Measurements from ENCODE around the gene LTF.
A peak's percentile ranks its signal among the peaks of the same experiment; 100 is the strongest.
"Not testable (repeated sequence)": the region's sequence is repeated elsewhere in the genome, so short reads cannot be mapped to it uniquely, and the experiment has no call there.

Gene LTF

DNA sequence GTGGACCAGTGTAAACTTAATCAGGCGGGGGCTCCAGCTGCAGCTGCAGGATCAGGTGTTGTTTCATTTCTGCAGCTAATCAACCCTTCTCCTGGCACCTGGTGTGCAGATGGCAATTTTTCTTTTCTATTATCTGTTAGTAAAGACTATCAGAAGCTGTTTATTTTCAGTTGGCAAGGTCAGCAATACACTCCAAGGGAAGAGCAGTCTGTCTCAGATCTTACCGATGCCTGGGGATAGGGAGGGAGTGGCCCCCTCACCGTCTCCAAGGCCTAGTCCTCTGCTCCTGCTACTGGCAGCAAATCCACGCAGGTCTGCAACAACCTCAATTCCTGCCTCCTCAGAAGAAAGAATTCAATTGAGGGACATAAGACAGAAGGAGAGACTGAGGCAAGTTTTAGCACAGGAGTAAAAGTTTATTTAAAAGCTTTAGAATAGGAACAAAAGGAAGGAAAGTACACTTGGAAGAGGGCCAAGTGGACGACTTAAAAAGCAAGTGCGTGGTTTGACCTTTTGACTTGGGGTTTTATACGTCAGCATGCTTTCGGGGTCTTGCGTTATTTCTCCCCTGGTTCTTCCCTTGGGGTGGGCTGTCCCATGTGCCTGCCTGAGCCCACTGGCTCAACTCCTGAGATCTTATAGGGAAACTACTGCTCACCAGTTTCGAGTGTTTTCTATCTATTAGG lies 48.4 kb downstream of the LTF start:
- DNase-seq: no peak

DNA sequence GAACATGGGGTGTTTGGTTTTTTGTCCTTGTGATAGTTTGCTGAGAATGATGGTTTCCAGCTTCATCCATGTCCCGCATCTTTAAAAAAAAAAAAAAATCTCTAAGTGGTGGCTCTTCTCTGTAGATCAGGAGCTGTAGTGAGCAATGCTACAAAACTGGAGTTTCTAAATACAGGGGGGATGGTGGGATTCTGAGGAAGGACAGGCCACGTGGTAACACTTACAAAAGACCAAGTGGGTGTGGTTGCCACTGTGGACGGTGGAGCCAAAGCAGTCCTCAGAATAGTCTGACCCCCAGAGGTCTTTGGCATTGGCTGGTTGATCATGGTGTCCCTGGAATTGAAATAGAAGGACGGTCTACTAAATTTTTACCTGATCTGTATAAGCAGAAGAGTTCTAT lies 50.0 kb downstream of the LTF start:
- DNase-seq: no peak

DNA sequence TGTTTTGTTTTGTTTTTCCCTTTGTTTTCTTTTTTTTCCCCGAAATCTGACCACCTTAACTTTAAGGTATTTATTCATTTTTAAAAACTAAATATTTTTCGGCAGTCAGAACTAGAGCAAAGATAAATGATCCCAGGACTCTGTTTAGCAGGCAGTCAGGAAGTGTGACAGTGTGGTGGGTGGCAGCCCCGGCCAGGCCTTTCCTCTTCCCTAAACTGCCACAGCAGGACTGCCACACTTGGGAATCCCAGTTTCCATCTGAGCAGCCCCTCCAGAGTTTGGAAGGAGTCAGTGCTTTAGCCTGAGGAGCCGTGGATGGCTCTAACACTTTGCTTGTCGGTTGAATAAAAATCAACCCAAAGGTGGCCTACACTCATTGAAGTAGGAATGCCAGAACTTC lies 50.8 kb downstream of the LTF start:
- no peak for DNase-seq

DNA sequence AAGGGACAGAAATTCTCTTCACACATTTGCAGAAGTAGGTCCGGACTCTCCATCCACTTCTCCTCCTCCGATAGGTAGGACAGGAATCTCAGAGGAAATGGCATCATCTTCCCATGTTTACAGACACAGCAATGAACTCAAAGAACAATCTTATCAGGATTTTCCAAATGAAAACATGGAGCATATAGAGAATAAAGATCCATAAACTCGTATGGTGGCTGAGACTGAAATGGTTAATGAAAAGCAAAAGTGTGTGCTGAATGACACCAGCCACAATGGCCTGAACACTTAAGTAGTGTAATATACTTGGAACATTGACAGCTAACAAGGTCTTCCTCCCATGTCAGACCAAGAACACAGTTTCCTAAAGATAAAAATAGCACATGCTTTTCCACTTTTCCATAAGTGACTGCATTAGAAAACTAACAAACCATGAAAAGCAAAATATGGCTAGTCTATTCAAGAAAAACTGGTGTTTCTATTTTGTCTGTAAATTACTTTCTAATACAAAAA lies 51.9 kb downstream of the LTF start:
- DNase-seq: no peak

DNA sequence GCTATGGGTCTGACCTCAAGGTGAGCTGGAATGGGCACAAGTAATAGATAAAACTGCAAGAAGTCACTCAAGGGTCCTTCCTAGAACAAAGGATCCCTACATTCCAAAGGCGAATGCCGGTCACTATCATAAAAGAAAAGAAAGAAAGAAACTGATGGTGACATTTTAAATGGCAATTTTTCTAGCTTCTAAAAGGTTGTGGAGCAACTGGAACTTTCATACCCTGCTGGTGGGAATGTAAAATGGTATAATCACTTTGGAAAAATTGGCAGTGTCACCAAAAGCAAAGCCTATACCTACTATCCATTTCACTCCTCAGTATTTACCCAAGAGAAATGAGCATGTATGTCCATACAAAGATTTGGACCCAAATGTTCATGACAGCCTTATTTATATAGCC lies 53.4 kb downstream of the LTF start:
- no peak for DNase-seq

DNA sequence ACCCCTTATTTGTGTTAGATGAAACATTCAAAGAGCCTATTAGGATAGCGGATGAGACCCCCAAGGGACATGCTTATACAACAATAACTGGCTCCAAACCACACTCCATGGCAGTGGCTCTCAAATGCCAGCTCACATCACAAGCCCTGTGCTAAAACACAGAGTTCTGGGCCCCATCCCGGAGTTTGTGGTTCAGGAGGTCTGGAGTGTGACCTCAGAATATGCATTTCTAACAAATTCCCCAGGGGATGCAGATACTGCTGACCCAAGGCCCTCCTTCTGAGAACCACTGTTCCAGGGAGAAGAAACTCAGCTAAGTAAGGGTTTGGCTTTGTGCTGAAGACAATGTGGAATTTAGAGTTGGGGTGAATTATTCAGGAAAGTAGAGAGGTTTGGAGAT lies 54.0 kb downstream of the LTF start:
- DNase-seq: no peak

DNA sequence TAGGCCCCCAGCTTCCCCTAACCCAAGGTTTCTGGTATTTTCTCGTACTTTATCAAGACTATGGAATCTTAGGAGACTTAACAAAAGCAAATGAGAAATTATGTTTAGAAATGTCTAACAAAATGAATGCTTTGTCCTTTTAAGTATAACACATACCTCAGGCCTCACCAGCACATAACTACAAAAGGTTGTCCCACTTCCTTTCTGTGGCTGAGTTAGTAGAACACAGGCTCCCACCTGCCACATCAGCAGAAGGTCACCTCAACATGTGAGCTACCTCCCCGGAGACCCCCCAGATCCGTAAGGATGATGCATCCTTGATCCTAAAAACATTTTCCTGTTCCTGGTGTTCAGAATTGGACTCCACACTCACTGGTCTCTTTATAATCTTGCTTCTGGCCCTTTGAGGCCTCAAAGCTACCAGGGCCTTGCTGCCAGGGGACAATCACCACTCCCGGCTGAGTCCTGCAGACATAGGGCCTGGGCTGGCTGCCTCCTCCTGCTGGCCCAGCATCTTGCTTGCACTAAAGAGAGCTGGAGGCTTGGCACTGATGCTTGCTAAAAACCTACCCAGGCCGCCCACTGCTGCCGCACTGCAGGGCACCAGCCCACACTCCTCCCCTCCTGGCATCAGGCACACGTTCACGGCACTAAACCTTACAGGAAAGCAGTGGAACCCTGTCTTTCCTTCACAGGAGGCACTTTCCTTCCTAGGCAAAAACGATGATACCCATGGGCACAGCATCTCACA lies 54.8 kb downstream of the LTF start:
- peak in 2 of 51 donors; percentile 11 to 17 for DNase-seq

DNA sequence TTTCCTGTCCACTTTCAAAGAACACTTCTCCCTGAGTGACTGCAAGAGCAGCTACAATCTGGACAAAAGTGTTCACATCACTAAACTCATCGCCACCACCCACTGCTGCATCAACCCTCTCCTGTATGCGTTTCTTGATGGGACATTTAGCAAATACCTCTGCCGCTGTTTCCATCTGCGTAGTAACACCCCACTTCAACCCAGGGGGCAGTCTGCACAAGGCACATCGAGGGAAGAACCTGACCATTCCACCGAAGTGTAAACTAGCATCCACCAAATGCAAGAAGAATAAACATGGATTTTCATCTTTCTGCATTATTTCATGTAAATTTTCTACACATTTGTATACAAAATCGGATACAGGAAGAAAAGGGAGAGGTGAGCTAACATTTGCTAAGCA lies 55.9 kb downstream of the LTF start:
- DNase-seq: no peak

DNA sequence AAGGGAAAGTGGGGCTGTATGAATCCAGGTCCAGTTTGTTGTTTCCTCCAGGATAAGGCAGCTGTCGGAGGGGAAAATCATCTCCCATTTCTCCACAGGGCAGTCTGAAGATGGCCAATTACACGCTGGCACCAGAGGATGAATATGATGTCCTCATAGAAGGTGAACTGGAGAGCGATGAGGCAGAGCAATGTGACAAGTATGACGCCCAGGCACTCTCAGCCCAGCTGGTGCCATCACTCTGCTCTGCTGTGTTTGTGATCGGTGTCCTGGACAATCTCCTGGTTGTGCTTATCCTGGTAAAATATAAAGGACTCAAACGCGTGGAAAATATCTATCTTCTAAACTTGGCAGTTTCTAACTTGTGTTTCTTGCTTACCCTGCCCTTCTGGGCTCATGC lies 56.7 kb downstream of the LTF start:
- peak in 1 of 51 donors; percentile 15 for DNase-seq

DNA sequence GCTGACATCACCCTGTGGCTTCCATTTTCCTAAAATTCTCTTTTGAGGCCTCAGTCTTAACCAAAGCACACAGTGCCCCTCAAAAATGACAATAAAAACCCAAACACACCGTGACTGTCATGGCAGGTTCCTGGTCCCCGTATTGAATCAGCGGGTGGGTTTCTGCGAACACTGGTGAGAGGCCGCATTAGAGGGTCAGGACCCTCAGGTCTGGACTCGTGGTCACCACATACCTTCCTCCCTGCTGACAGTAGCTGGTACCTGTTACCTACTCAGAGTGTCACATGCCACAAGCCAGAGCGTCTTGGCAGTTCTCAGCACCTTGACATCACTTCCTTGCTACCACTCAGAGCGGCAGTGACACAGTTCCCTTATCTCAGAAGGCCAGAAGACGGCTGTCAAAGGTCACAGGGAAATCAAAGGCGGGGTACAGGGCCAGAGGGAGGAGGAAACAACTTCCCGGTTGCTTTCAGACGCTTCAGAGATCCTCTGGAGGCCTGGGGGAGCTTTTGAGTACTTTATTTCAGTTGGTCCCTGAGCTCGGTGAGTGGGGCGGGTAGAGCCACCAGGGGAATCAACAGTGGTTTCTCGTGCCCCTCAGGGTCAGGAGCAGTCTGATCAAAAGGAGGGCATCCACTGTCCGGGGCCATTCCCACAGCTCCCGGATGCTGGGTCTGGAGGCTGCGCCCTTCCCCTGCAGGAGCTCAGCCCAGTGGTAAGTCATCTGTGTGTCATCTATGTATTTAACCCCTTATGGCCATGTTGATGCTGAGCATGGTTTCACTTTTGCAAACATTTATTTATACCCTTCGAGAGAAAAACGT lies 57.7 kb downstream of the LTF start, which contains the start of the genes CCR5AS and CCRL2:
CCR5AS (minus strand) TSS at position 279 of the 824 bp plus-strand sequence.
CCRL2 (plus strand) TSS at position 472 of the 824 bp plus-strand sequence. CDS start 821 bp downstream, outside the sequence.
- peak in 12 of 51 donors; percentile 3 to 33 (median 15) for DNase-seq

DNA sequence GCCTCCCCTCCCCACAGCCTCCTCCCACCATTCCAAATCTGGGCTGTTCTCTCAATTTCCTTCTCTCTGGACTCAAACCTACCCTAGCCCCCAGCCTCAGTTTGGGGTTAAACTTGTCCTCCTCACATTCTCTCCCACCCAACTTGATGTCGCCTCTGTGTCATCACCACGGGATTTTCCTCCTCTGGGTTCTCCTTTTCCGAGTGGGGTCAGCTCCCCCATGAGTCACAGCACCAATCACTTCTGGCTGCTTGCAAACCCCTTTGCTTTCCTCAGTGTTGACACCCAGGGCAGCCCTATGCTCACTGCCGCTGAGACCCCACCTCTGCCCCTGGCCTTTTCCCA lies 58.3 kb downstream of the LTF start:
- no peak for DNase-seq

DNA sequence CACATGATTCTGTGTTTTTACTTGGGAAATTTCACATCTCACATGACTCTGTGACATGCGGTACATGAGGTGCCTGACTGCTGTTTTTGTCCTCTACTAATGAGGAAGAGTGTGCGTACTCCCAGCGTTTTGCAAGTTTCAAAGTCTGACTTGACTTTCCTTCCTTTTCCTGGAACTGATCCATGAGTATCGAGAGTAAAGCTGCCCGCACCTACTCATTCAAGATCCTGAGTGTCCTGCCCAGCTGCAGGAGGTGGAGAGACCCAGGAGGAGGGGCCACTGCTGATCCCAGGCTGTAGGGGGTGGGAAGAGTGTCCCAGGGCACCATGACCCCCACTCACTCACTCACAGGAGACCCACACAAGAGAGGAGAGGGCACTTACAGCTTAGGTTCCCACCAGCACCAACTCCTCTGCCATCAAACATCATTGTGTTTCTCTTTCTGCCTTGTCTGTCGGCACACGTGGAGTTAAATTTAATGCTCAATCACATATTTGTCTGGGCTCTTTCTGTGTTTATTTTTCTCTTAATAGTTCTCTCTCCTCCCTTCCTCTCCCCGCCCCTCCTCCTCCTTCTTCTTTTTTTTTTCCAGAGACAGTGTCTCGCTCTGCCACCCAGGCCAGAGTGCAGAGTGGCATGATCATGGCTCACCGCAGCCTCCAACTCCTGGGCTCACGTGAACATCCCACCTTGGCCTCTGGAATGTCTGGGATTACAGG lies 59.2 kb downstream of the LTF start:
- DNase-seq: peak in 1 of 51 donors; percentile 16

DNA sequence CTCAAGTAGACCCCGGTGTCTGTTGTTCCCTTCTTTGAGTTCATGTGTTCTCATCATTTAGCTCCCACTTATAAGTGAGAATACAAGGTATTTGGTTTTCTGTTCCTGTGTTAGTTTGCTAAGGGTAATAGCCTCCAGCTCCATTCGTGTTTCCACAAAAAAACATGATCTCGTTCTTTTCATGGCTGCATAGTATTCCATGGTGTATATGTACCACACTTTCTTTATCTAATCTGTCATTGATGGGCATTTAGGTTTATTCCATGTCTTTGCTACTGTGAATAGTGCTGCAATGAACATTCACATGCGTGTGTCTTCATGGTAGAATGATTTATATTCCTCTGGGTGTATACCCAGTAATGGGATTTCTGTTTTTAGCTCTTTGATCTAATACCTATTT lies 61.8 kb downstream of the LTF start:
- DNase-seq: not testable (repeated sequence)

DNA sequence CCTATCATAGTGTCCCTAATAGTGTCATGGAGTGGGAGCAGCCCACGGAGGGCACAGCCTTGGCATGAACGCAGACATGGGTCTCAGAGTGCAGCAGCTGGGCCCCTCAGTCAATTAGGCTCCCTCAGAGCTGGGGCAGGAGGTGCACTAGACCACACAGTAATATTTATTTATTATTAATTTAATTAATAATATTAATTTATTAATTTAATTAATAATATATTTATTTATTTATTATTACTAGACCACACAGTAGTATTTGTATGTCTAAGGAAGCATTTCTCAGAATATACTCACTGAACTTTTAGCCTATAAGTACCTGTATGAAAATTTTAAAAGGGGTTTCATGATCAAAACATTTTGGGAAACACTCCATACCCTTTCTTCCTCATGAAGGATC lies 63.1 kb downstream of the LTF start:
- DNase-seq: no peak

DNA sequence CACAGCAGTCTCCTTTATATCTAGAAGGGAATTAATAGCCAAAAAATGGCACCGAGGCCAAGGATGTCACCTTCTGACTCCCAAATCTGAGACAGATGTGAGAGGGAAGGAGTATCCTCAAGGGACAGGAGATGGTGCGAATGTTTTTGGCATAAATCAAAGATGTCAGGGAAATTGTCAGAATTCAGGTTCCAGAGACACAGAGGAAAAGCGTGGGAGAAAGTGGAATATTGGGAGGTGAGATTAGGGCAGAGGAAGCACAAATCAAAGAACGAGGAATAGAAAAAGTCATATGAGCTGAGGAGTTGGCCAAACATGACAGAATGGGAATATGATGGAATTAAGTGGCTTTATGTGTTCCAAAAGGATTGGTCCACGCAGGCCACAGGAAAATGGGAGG lies 63.9 kb downstream of the LTF start:
- DNase-seq: no peak

DNA sequence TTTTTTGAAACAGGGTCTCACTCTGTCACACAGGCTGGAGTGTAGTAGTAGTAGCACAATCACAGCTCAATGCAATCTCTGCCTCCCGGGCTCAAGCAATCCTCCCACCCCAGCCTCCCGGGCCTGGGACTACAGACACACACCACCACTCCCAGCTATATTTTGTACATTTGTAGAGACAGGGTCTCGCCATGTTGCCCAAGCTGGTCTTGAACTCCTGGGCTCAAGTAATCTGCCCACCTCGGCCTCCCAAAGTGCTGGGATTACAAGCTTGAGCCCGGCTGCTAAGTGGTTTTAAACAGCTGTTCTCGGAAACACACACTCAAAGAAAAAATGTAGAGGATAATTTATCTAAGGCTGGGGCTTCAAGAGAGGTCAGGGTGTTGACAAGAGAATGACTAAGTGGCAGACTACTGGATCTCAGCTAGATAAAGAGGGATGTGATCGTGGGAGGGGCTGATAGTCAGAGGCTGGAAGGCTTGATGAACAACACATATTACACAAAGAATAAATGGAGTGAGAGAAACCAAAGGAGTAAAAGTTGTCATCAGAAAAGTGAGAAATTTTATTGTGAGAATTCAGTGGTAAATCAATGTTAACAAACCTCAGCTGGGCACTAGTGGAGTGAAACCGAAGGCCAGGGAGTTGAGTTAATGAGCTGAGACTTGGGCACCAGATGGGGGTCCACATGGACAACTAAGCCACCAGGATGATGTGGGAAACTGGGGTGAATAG lies 64.5 kb downstream of the LTF start:
- DNase-seq: no peak

DNA sequence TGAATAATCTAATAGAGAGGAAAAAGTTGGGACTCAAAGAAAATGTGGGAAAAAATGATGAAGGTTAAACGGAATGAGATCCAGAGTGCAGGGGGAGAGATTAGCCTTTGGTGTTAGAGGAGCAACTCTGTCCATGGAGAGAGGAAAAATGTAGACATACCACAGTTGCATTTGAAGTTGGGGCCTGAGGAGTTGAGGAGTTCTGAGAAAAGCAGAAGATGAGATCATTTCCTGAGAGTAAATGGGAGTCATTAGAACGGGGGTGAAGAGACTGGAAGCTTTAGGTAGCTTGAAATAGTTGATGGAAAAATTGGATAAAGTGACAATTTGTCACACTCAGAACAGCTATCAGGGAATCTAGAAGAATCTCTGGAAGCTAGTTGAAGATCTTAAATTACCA lies 65.1 kb downstream of the LTF start:
- no peak for DNase-seq

DNA sequence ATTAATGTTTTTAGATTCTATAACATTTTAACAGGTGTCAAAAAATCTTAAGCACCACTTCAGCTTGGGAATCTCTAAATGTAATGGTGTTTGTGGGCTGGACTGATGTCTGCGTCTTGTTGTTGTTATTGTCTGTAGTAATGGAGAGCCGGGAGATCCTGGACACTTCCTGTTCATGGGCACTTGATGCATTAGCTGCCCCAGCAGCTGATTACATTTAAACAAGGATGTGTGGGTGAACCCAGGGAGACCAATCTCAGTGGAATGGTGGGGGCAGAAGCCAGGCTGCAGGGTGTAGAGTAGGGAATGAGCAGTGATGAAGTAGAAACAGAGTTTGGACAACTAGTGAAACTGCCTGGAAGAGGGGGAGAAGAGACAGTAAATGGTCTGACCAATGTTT lies 65.6 kb downstream of the LTF start:
- DNase-seq: no peak

DNA sequence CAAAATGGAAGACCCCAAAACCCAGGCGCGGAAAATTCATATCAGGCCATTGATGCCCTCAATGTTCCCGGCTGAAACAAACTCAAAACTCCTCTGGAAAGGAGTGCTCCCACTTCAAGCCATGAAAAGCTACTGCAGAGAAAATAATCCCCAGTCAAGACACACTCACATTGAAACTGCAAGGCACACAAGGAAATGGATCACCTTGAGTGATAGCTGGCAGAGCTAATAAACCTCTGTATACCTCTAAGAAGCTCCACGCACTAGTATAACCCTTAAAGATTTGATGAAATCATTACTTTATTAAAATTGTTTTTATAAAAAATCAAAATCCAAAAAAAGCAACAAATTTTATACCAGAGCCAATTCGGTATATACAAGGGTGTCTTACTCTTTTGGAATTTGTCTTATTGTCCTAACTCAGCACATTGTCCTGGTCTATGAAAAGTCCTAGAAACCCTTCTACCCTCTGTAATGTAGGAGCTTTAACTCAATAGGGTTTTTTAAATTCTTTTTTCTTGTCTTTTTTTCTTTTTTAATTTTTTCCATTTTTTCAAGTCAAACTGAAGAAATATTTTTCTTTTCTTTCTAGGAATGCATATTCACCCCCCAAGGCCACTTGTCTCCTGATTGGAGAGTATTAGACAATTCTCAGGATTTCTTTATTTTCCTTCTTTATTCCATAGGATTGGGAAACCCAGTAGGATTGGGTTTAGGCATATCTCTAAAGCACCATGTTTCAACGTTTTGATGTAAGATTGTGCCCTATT lies 66.3 kb downstream of the LTF start:
- DNase-seq: no peak

DNA sequence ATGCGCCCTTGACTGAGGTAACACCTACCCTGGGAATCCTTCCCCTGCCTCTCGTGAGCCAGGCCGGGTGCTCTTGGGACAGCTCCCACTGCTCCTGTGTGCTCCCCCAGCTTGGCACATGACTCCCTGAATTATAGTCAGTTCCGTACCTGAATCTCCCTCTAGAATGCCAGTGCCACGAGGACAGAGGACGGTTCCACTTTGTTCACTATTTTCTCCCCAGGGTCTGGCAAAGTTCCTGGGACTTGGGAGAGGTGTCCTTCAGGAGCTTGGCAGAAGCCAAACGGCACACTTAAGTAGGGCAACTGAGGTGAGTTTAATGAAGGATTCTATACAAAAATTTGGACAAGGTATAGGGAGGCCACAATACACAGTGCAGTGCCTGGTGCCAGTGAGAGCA lies 67.6 kb downstream of the LTF start:
- no peak for DNase-seq
